TTC549 (cell line): ENCODE results near the gene PER1.

ENCODE experiments used
- FAIRE-seq: peaks from 2 replicates; lab custom pipeline; 2012; peaks lifted over from hg19 to GRCh38; lab: Jason Lieb, UNC

Gene PER1

GRCh38 chr17:8151641-8152111 is 528 bp downstream of the PER1 start:
- no peak for FAIRE-seq

GRCh38 chr17:8151120-8151640 is 1.0 kb downstream of the PER1 start:
- FAIRE-seq: no peak

- no peak for FAIRE-seq
These were observed 1.7 kb downstream of the PER1 start for GRCh38 chr17:8150194-8151119.

GRCh38 chr17:8149419-8150193 is 2.6 kb downstream of the PER1 start:
- no peak for FAIRE-seq

GRCh38 chr17:8148560-8148959 is 3.6 kb downstream of the PER1 start:
- no peak for FAIRE-seq

- no peak for FAIRE-seq
These were observed 4.3 kb downstream of the PER1 start for GRCh38 chr17:8147805-8148404.

GRCh38 chr17:8147141-8147804 is 4.9 kb downstream of the PER1 start:
- no peak for FAIRE-seq

GRCh38 chr17:8146381-8147140 is 5.6 kb downstream of the PER1 start:
- FAIRE-seq: no peak

- FAIRE-seq: no peak
These were observed 6.4 kb downstream of the PER1 start for GRCh38 chr17:8145811-8146210.

- FAIRE-seq: no peak
These were observed 7.6 kb downstream of the PER1 start for GRCh38 chr17:8144401-8145231.

GRCh38 chr17:8143581-8144400 is 8.4 kb downstream of the PER1 start:
- FAIRE-seq: no peak

GRCh38 chr17:8142887-8143580 is 9.2 kb downstream of the PER1 start:
- FAIRE-seq: no peak

GRCh38 chr17:8142158-8142886 is 9.9 kb downstream of the PER1 start:
- FAIRE-seq: no peak

- no peak for FAIRE-seq
These were observed 10.5 kb downstream of the PER1 start for GRCh38 chr17:8141741-8142140.

- no peak for FAIRE-seq
These were observed 11.2 kb downstream of the PER1 start for GRCh38 chr17:8141045-8141444.

GRCh38 chr17:8140065-8141029 is 11.9 kb downstream of the PER1 start:
- FAIRE-seq: no peak
